GM10266 (cell line): ENCODE measurements around the gene FPR1.
"Not testable (repeated sequence)": the region's sequence is repeated elsewhere in the genome, so short reads cannot be mapped to it uniquely, and the experiment has no call there.

ENCODE experiments used
- DNase-seq: peaks from one replicate; pipeline ENCODE4 v3.0.0; 2012; ENCODE audit errors: extremely low spot score
- TF ChIP-seq, protein P1 (sequence below): IDR thresholded peaks from 2 replicates; pipeline ENCODE4 v1.5.1; 2012; ENCODE audit warnings: mild to moderate bottlenecking, low read depth; ENCODE audit not compliant: control insufficient read depth, insufficient read depth; ENCODE audit errors: missing control alignments

Gene FPR1

DNA sequence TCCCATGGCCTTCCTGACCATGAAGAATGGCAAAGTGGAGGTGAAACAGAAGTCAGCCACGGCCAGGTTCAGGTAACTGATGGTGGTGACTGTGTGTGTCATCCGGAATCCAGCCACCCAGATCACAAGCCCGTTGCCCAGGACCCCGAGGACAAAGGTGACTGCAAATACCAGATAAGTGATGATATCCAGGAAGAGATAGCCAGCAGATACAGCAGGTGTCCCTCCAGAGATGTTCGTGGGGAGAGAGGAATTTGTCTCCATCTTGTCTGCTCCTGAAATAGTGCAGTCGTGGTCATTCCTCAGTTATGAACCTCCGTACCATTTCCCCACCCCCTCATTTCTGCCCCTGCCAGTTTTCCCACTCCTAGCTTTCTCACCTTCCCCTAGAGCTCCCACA lies 4.9 kb downstream of the FPR1 start:
- TF ChIP-seq, protein P1, sequence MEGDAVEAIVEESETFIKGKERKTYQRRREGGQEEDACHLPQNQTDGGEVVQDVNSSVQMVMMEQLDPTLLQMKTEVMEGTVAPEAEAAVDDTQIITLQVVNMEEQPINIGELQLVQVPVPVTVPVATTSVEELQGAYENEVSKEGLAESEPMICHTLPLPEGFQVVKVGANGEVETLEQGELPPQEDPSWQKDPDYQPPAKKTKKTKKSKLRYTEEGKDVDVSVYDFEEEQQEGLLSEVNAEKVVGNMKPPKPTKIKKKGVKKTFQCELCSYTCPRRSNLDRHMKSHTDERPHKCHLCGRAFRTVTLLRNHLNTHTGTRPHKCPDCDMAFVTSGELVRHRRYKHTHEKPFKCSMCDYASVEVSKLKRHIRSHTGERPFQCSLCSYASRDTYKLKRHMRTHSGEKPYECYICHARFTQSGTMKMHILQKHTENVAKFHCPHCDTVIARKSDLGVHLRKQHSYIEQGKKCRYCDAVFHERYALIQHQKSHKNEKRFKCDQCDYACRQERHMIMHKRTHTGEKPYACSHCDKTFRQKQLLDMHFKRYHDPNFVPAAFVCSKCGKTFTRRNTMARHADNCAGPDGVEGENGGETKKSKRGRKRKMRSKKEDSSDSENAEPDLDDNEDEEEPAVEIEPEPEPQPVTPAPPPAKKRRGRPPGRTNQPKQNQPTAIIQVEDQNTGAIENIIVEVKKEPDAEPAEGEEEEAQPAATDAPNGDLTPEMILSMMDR = no peak

DNA sequence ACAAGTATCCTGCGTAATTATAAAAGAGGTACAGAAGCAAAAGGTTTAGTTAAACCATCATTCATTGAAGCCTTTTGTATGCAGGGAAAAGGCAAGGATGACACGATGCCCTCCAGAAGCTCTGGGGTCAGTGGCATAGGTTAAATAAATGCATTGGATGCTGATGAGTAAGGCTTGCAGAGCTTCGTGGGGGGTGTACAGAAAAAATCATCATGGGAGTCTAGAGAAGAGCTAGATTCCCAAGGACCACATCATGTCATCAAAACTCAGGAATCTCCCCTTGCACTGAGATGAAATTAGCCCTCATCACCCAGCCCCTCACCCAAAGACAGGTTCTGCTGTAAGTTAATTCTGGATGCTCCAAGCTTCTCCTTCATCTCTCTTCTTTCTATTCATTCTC lies 8.3 kb downstream of the FPR1 start:
- TF ChIP-seq, protein P1 = no peak
- DNase-seq = no peak

More for the DNA sequence above, 4.9 kb downstream of the FPR1 start:
- no peak for DNase-seq

DNA sequence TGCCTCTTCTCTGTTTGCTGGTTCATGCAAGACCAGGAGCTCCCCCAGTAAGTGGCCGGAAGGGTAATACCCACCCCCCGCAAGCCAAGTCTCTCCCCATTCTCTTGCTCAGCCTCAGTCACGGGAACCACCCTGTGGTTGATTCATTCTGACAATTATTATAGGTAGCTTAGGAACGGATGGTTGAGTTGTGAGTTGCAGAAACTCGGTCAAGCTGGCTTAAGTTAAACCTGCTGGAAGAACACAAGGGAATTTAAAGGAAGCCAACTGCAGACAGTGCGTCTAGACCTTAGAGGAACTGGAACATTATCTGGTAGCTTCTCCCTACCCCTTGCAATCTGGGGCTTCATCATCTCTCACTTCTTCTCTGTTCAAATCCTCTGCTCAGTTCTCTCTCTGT lies 8.9 kb downstream of the FPR1 start:
- TF ChIP-seq, protein P1 = no peak
- no peak for DNase-seq

DNA sequence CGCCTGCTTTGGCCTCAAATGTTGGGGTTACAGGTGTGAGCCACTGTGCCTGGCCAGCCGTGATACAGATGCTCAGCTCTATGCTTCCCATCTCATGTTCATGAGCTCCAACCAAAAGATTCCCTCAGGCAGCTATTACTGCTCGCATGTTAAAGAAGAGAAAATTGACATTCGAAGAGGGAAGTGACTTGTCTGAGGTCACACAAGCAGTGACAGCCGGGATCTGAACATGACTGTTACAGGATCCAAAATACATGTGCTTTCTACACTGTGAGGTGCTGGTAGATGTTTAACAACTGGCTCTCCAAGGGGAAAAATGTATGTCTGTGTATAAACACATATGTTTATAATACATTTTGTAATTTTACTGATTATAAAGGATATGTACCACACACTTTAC lies 11.3 kb downstream of the FPR1 start:
- TF ChIP-seq, protein P1 = no peak

DNA sequence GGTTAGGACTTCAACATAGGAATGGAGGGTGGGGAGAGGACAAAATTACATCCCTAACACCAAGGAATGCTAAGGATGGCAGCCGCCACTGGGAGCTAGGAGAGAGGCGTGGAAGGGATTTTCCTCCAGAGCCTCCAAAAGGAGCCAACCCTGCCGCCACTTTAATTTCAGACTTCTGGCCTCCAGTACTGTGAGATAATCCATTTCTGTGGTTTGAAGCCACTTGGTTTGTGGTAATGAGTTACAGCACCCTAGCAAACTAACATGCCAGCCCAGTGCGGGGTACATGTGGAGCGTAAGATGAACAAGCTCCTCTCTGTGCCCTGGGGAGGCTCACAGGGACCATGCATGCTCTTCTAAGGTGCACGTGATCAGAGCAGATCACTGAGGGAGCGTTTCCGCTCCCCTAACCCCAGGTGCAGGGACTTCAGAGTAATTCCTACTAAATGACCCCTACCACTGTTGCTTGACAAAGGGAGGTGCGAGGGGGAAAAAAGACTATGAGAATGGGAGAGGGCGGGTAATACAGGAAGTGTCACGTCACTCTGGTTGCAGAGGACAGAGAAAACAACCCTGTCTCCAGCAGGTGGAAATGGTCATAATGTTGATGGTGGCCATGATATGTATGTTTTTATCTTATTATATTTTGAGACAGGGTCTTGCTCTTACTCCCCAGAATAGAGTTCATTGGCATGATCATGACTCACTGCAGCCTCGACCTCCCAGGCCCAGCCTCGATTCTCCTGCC lies 12.0 kb downstream of the FPR1 start:
- no peak for DNase-seq
- TF ChIP-seq, protein P1 = no peak

More for the DNA sequence above, 11.3 kb downstream of the FPR1 start:
- no peak for DNase-seq

DNA sequence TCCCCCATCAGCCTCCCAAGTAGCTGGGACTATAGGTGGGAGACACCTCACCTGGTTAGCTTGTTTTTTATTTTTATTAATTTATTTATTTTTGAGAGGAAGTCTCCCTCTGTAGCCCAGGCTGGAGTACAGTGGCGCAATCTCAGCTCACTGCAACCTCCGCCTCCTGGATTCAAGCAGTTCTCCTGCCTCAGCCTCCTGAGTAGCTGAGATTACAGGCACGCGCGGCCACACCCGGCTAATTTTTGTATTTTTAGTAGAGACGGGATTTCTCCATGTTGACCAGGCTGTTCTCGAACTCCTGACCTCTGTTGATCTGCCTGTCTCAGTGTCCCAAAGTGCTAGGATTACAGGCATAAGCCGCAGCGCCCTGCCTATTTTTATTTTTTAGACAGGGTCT lies 13.2 kb downstream of the FPR1 start:
- DNase-seq = not testable (repeated sequence)

DNA sequence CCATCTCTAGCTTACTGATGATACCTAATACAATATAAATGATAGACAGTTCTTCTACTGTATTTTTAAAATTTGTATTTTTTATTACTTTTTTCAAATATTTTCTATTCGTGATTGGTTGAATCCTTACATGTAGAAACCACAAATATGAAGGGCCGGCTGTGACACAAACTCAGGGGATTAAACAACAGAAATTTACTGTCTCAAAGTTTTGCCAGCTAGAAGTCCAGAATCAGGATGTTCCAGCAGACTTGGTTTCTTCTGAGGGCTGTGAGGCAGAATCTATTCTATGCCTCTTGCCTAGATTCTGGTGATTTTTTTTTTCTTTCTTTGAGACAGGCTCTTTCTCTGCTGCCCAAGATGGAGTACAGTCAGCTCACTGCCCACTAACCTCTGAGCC lies 13.8 kb downstream of the FPR1 start:
- no peak for DNase-seq
- TF ChIP-seq, protein P1 = no peak

DNA sequence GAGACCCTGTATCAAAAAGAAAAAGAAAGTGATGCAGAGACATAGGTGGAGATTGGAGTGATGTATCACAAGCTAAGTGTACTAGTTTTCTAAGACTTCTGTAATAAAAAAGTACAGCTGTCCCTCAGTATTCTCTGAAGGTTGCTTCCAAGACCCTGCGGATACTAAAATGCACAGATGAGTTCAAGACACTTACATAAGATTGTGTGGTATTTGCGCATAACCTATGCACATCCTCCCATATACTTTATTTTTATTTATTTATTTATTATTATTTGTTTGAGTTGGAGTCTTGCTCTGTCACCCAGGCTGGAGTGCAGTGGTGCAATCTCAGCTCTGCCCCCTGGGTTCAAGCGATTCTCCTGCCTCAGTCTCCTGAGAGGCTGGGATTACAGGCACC lies 14.3 kb downstream of the FPR1 start:
- DNase-seq = no peak
- TF ChIP-seq, protein P1 = no peak
